HepG2 (cell line): ENCODE results near the gene FAM180A.

Experiments used
- HDAC6 ChIP-seq: fragments of 200-600 bp; sonication (generic); IDR thresholded peaks from 2 replicates; pipeline ENCODE4 v1.7.0; 2017; ENCODE audit warnings: mild to moderate bottlenecking, antibody characterized with exemption, low read length, low read depth
- POLR2A ChIP-seq, 2 experiments: IDR thresholded peaks; 2 replicates each; pipeline ENCODE4 v1.6.1; 2011; ENCODE audit warnings: low read depth in 2 of 2, low read length in 2 of 2, mild to moderate bottlenecking in 1 of 2, moderate library complexity in 1 of 2; ENCODE audit not compliant: insufficient read depth in 1 of 2
- ZFP62 ChIP-seq: sonication (generic); formaldehyde crosslinking; IDR thresholded peaks from 2 replicates; pipeline ENCODE4 v1.4.0; 2020; ENCODE audit warnings: missing genetic modification reagents
- TF ChIP-seq, protein P1 (sequence below): sonication (generic); formaldehyde crosslinking; IDR thresholded peaks from 2 replicates; pipeline ENCODE4 v1.4.0; 2020; ENCODE audit warnings: mild to moderate bottlenecking, low read depth, missing genetic modification reagents
- TF ChIP-seq, protein P2 (sequence below): IDR thresholded peaks from 2 replicates; pipeline ENCODE4 v1.6.1; 2012; ENCODE audit warnings: inconsistent platforms

DNA sequence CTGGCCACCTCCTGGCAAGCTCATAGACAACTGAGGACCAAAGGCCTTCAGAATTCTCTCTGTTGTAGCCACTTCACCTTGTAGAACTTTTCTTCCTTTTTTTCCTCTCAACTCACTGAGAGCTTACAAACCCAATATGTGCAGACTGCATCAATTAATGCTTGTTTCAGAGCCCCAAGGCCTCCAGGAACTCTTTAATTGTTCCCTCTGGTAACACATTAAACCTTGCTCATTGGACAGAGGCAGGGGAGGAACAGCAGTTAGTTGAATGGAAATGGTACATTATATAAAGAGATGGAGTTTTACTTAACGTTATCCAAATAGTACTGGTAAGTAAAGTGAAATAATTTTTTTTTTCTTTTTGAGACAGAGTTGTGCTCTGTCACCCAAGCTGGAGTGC lies 61.1 kb downstream of the FAM180A start:
- TF ChIP-seq POLR2A (IDR thresholded peaks at IDR 0.05; ENCODE audit: insufficient read depth in 1 of 2, low read depth in 2 of 2, low read length in 2 of 2) = no peak
- TF ChIP-seq, protein P1, sequence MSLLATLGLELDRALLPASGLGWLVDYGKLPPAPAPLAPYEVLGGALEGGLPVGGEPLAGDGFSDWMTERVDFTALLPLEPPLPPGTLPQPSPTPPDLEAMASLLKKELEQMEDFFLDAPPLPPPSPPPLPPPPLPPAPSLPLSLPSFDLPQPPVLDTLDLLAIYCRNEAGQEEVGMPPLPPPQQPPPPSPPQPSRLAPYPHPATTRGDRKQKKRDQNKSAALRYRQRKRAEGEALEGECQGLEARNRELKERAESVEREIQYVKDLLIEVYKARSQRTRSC (CRISPR knock-in tag) = no peak
- no peak for TF ChIP-seq ZFP62
- TF ChIP-seq, protein P2, sequence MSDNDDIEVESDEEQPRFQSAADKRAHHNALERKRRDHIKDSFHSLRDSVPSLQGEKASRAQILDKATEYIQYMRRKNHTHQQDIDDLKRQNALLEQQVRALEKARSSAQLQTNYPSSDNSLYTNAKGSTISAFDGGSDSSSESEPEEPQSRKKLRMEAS = no peak
- no peak for TF ChIP-seq HDAC6
